ENCODE results near the gene MPDZ. TPM values are rescaled to one million over a fixed set of nuclear protein-coding genes. Genes with fewer than 3 reads are reported as not detected.

Gene MPDZ
- total RNA-seq, 1 experiment from 2014 or later, result 15.3 TPM

GRCh38 chr9:13131991-13132390 lies 147.5 kb downstream of the MPDZ start:
- intact Hi-C loops (cut with micrococcal nuclease; ENCODE audit: unreplicated experiment), result no loop called here
- H3K4me2 ChIP-seq, result no peak overlapping the region
- H3F3A ChIP-seq (ENCODE audit: insufficient read depth, low read depth), result no peaks in the 10 kb centered on the region
- no peaks in the 10 kb centered on the region for H3K4me1 ChIP-seq (replicated peaks; ENCODE audit: insufficient read depth)
- no peaks in the 10 kb centered on the region for H4K20me1 ChIP-seq (ENCODE audit: insufficient read depth)
- BruUV-seq (replicated peaks), result no TSS peak
- ChIA-PET POLR2A (ENCODE audit: unreplicated experiment) (no interaction called here), CTCF (no interaction called here)
- no peak overlapping the region for H3K4me3 ChIP-seq
- no peaks in the 10 kb centered on the region for H3K27me3 ChIP-seq (ENCODE audit: insufficient read depth, low read depth)
- H3K27ac ChIP-seq, result no peak overlapping the region
- H3K9me2 ChIP-seq (ENCODE audit: insufficient read depth), result no peaks in the 10 kb centered on the region
- H3K9me3 ChIP-seq (ENCODE audit: insufficient read depth, low read depth), result no peaks in the 10 kb centered on the region
- H3K79me2 ChIP-seq (ENCODE audit: low read depth), result no peaks in the 10 kb centered on the region
- H3K36me3 ChIP-seq (ENCODE audit: low read depth), result no peaks in the 10 kb centered on the region
- no peak for DNase-seq
- no peak overlapping the region for H2AFZ ChIP-seq
- TF ChIP-seq CTCF (conservative IDR thresholded peaks at IDR 0.05) (no peak), EZH2 (IDR thresholded peaks at IDR 0.05; ENCODE audit: low read depth) (no peak)

DNA sequence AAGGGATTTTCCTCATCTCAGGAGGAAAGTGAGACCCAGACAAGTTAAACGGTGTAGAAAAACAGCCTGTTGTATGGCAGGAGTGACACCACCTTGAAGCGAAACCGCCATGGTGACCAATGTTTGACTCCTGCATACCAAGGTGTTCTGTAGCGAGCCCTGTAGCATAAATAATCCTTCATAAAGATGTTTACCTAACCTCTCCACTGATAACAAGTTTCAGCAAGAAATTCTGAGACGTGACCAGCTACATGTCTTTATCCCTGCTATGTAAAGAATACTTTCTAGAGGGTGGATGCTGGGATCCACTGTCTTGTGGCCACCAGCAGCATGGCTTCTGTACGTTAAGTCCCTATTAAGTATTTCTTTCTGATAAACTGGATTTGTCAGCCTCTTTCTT lies 148.1 kb downstream of the MPDZ start:
- ChIA-PET POLR2A (ENCODE audit: unreplicated experiment) (no interaction called here), CTCF (no interaction called here)
- Histone ChIP-seq H3K9me3 (ENCODE audit: insufficient read depth, low read depth) (no peaks in the 10 kb centered on the region), H2AFZ (no peak overlapping the region), H3K36me3 (ENCODE audit: low read depth) (no peaks in the 10 kb centered on the region), H3K9me2 (ENCODE audit: insufficient read depth) (no peaks in the 10 kb centered on the region), H3K27ac (no peak overlapping the region), H3K79me2 (ENCODE audit: low read depth) (no peaks in the 10 kb centered on the region), H3F3A (ENCODE audit: insufficient read depth, low read depth) (no peaks in the 10 kb centered on the region), H4K20me1 (ENCODE audit: insufficient read depth) (no peaks in the 10 kb centered on the region), H3K4me1 (replicated peaks; ENCODE audit: insufficient read depth) (no peaks in the 10 kb centered on the region), H3K4me3 (no peak overlapping the region), H3K27me3 (ENCODE audit: insufficient read depth, low read depth) (no peaks in the 10 kb centered on the region), H3K4me2 (no peak overlapping the region)
- DNase-seq, result no peak
- no TSS peak for BruUV-seq (replicated peaks)
- intact Hi-C loops (cut with micrococcal nuclease; ENCODE audit: unreplicated experiment), result no loop called here
- no peak for TF ChIP-seq CTCF (conservative IDR thresholded peaks at IDR 0.05)
- no peak for TF ChIP-seq EZH2 (IDR thresholded peaks at IDR 0.05; ENCODE audit: low read depth)

GRCh38 chr9:13128266-13128860 lies 151.1 kb downstream of the MPDZ start:
- no peak overlapping the region for H3K4me2 ChIP-seq
- intact Hi-C loops (cut with micrococcal nuclease; ENCODE audit: unreplicated experiment), result no loop called here
- no peaks in the 10 kb centered on the region for H3K9me3 ChIP-seq (ENCODE audit: insufficient read depth, low read depth)
- H3K27me3 ChIP-seq (ENCODE audit: insufficient read depth, low read depth), result no peaks in the 10 kb centered on the region
- no peak overlapping the region for H3K4me3 ChIP-seq
- no peaks in the 10 kb centered on the region for H3K79me2 ChIP-seq (ENCODE audit: low read depth)
- no peaks in the 10 kb centered on the region for H3K9me2 ChIP-seq (ENCODE audit: insufficient read depth)
- H3F3A ChIP-seq (ENCODE audit: insufficient read depth, low read depth), result no peaks in the 10 kb centered on the region
- POLR2A ChIA-PET (ENCODE audit: unreplicated experiment), result no interaction called here
- no TSS peak for BruUV-seq (replicated peaks)
- CTCF ChIA-PET, result no interaction called here
- H3K4me1 ChIP-seq (replicated peaks; ENCODE audit: insufficient read depth), result no peaks in the 10 kb centered on the region
- no peak overlapping the region for H3K27ac ChIP-seq
- no peak overlapping the region for H2AFZ ChIP-seq
- H3K36me3 ChIP-seq (ENCODE audit: low read depth), result no peaks in the 10 kb centered on the region
- H4K20me1 ChIP-seq (ENCODE audit: insufficient read depth), result no peaks in the 10 kb centered on the region
- DNase-seq, result peak in 1 of 2 experiments; percentile 19
- no peak for TF ChIP-seq EZH2 (IDR thresholded peaks at IDR 0.05; ENCODE audit: low read depth)
- TF ChIP-seq CTCF (conservative IDR thresholded peaks at IDR 0.05), result no peak
